DMS79 treated with DMSO at 0.1 percent for 48 hours (cell line): Measurements from ENCODE around the gene CDK18.

ENCODE experiments used
- DNase-seq: peaks from one replicate; lab custom pipeline; 2025; lab: John Stamatoyannopoulos, UW

The CDK18 gene

GRCh38 chr1:205570173-205570501 lies 65.7 kb downstream of the CDK18 start:
- DNase-seq, result no peak

- no peak for DNase-seq
Measured at GRCh38 chr1:205570796-205571537, 66.5 kb downstream of the CDK18 start.

GRCh38 chr1:205571747-205572146 lies 67.3 kb downstream of the CDK18 start:
- no peak for DNase-seq

GRCh38 chr1:205572421-205572820 lies 68.0 kb downstream of the CDK18 start:
- no peak for DNase-seq

- DNase-seq, result no peak
Measured at GRCh38 chr1:205575294-205575885, 70.9 kb downstream of the CDK18 start.

- DNase-seq, result no peak
Measured at GRCh38 chr1:205576011-205576410, 71.5 kb downstream of the CDK18 start.

- no peak for DNase-seq
Measured at GRCh38 chr1:205576805-205577761, 72.6 kb downstream of the CDK18 start.

- DNase-seq, result no peak
Measured at GRCh38 chr1:205577874-205578658, 73.6 kb downstream of the CDK18 start.

GRCh38 chr1:205578780-205579571 lies 74.5 kb downstream of the CDK18 start:
- DNase-seq, result peak; percentile 93

- no peak for DNase-seq
Measured at GRCh38 chr1:205579711-205580110, 75.2 kb downstream of the CDK18 start.

- DNase-seq, result no peak
Measured at GRCh38 chr1:205580140-205580922, 75.9 kb downstream of the CDK18 start.

GRCh38 chr1:205580923-205581180 lies 76.4 kb downstream of the CDK18 start:
- DNase-seq, result no peak

- DNase-seq, result no peak
Measured at GRCh38 chr1:205581321-205581980, 77.0 kb downstream of the CDK18 start.

GRCh38 chr1:205582046-205582445 lies 77.6 kb downstream of the CDK18 start:
- DNase-seq, result no peak
